ENCODE data around the gene ZNF362. TPM values are rescaled to one million over a fixed set of nuclear protein-coding genes. Genes with fewer than 3 reads are reported as not detected.

Gene ZNF362
- total RNA-seq, 4 donors from 2014 or later: 8.2 to 16.6 (median 11.1) TPM

- TF ChIP-seq CTCF (IDR thresholded peaks at IDR 0.05; ENCODE audit: low read depth): no peak
Measured at GRCh38 chr1:33246171-33246570, 10.1 kb upstream of the ZNF362 start.

- TF ChIP-seq CTCF (IDR thresholded peaks at IDR 0.05; ENCODE audit: low read depth): no peak
Measured at GRCh38 chr1:33247545-33247944, 8.7 kb upstream of the ZNF362 start.

GRCh38 chr1:33248244-33248643 lies 8.0 kb upstream of the ZNF362 start:
- no peak for TF ChIP-seq CTCF (IDR thresholded peaks at IDR 0.05; ENCODE audit: low read depth)

GRCh38 chr1:33249422-33249821 lies 6.9 kb upstream of the ZNF362 start:
- TF ChIP-seq CTCF (IDR thresholded peaks at IDR 0.05; ENCODE audit: low read depth): no peak

GRCh38 chr1:33250217-33250616 lies 6.1 kb upstream of the ZNF362 start:
- no peak for TF ChIP-seq CTCF (IDR thresholded peaks at IDR 0.05; ENCODE audit: low read depth)

GRCh38 chr1:33250724-33251123 lies 5.6 kb upstream of the ZNF362 start:
- TF ChIP-seq CTCF (IDR thresholded peaks at IDR 0.05; ENCODE audit: low read depth): no peak

- TF ChIP-seq CTCF (IDR thresholded peaks at IDR 0.05; ENCODE audit: low read depth): no peak
Measured at GRCh38 chr1:33254491-33254890, 1.8 kb upstream of the ZNF362 start.

Data from subcutaneous adipose tissue (tissue), 4 donors.